ENCODE data around the gene BIN1. TPM values are rescaled to one million over a fixed set of nuclear protein-coding genes. Genes with fewer than 3 reads are reported as not detected.
A peak's percentile ranks its signal among the peaks of the same experiment; 100 is the strongest.

Gene BIN1
- total RNA-seq, 2 donors from 2014 or later: 7.6 to 15.3 TPM

GRCh38 chr2:127065299-127065939 is 41.5 kb downstream of the BIN1 start:
- no peak overlapping the region for H3K4me3 ChIP-seq
- H3K36me3 ChIP-seq: no peaks in the 10 kb centered on the region
- no peak for DNase-seq (ENCODE audit: low spot score)
- TF ChIP-seq CTCF (IDR thresholded peaks at IDR 0.05): no peak
- H3K9me3 ChIP-seq: no peaks in the 10 kb centered on the region
- peak overlapping the region; percentile 50 to 62 for H3K27ac ChIP-seq
- H3K4me1 ChIP-seq: peaks cover 4 to 37% of the 10 kb centered on the region in 2 donors
- no peaks in the 10 kb centered on the region for H3K27me3 ChIP-seq

- peak overlapping the region in 1 of 2 donors; percentile 2 for H3K4me3 ChIP-seq
- H3K27me3 ChIP-seq: no peaks in the 10 kb centered on the region
These were observed 42.2 kb downstream of the BIN1 start for GRCh38 chr2:127064642-127065250.

GRCh38 chr2:127063701-127064590 is 43.0 kb downstream of the BIN1 start:
- no peak for DNase-seq (ENCODE audit: low spot score)
- H3K27me3 ChIP-seq: no peaks in the 10 kb centered on the region

More at GRCh38 chr2:127064642-127065250, 42.2 kb downstream of the BIN1 start:
- no peak for TF ChIP-seq CTCF (IDR thresholded peaks at IDR 0.05)
- peaks cover 4 to 37% of the 10 kb centered on the region in 2 donors for H3K4me1 ChIP-seq
- peak overlapping the region; percentile 50 to 62 for H3K27ac ChIP-seq
- no peaks in the 10 kb centered on the region for H3K9me3 ChIP-seq
- no peaks in the 10 kb centered on the region for H3K36me3 ChIP-seq
- peak; percentile 98 for DNase-seq (ENCODE audit: low spot score)

GRCh38 chr2:127061375-127062273 is 45.3 kb downstream of the BIN1 start:
- no peaks in the 10 kb centered on the region for H3K9me3 ChIP-seq
- H3K36me3 ChIP-seq: no peaks in the 10 kb centered on the region
- DNase-seq (ENCODE audit: low spot score): no peak
- H3K27ac ChIP-seq: no peak overlapping the region
- no peak for TF ChIP-seq CTCF (IDR thresholded peaks at IDR 0.05)
- H3K27me3 ChIP-seq: no peaks in the 10 kb centered on the region
- no peak overlapping the region for H3K4me3 ChIP-seq
- peaks cover 4 to 28% of the 10 kb centered on the region in 2 donors for H3K4me1 ChIP-seq

More at GRCh38 chr2:127063701-127064590, 43.0 kb downstream of the BIN1 start:
- H3K36me3 ChIP-seq: no peaks in the 10 kb centered on the region
- H3K9me3 ChIP-seq: no peaks in the 10 kb centered on the region
- TF ChIP-seq CTCF (IDR thresholded peaks at IDR 0.05): no peak
- H3K4me3 ChIP-seq: no peak overlapping the region
- peak overlapping the region; percentile 50 to 62 for H3K27ac ChIP-seq
- H3K4me1 ChIP-seq: peaks cover 4 to 37% of the 10 kb centered on the region in 2 donors
